K562 (cell line): ENCODE results near the gene KCNT1. TPM values are rescaled to one million over a fixed set of nuclear protein-coding genes. Genes with fewer than 3 reads are reported as not detected.

ENCODE experiments used
- ATAC-seq: fragments of 200-7000 bp; cut with Tn5 transposase; 3 replicates; pipeline ENCODE4 v1.9.1; 2020; ENCODE audit warnings: moderate library complexity
- BruUV-seq: library from RNA; stranded (reverse); fragments of 400-500 nt; replicated peaks from 2 replicates; lab custom pipeline; 2021; lab: Mats Ljungman, UMichigan
- CTCF ChIA-PET: fragments of 300-600 bp; formaldehyde crosslinking; extraction: SDS; loops from one replicate; lab custom pipeline; 2021; ENCODE audit warnings: low intra/inter-chr PET ratio; lab: Yijun Ruan, JAX
- POLR2A ChIA-PET: fragments of 300-600, 350-650 bp; sonication (Branson Sonifier 250); formaldehyde crosslinking; extraction: SDS; loops from one replicate; lab custom pipeline; 2021; ENCODE audit warnings: antibody characterized with exemption, inconsistent platforms; lab: Yijun Ruan, JAX
- DNase-seq, 4 experiments: peaks; one replicate each; pipeline versions ENCODE4 v3.0.0 to v3.0.0-alpha.2; 2011 to 2018; ENCODE audit warnings: low spot score in 3 of 4, mixed read lengths in 3 of 4; ENCODE audit errors: extremely low read depth in 1 of 4
- FAIRE-seq: peaks from 2 replicates; lab custom pipeline; 2011; peaks lifted over from hg19 to GRCh38; lab: Jason Lieb, UNC
- H2AFZ ChIP-seq: 2 replicates; pipeline ENCODE4 v1.6.0; 2011; ENCODE audit warnings: low read depth, low read length, control low read depth, inconsistent platforms
- H3K27ac ChIP-seq: fragments of 200-600 bp; 3 replicates; pipeline ENCODE4 v1.8.0; 2011; ENCODE audit warnings: low read depth, mild to moderate bottlenecking, control low read depth, inconsistent platforms, low read length, moderate library complexity, mixed read lengths; ENCODE audit errors: extremely low read depth
- H3K27me3 ChIP-seq, 2 experiments: fragments of 300-600 bp in 1 of 2; 2 replicates in 1 of 2; 3 replicates in 1 of 2; pipeline versions ENCODE4 v1.6.0 to v1.8.0; 2011; ENCODE audit warnings: inconsistent platforms in 2 of 2, low read length in 2 of 2, mild to moderate bottlenecking in 1 of 2, mixed read lengths in 1 of 2, moderate library complexity in 1 of 2; ENCODE audit not compliant: control insufficient read depth in 2 of 2, insufficient read depth in 2 of 2
- H3K36me3 ChIP-seq: fragments of 300-600 bp; 3 replicates; pipeline ENCODE4 v1.8.0; 2011; ENCODE audit warnings: mild to moderate bottlenecking, low read length, inconsistent platforms; ENCODE audit not compliant: control insufficient read depth, insufficient read depth
- H3K4me1 ChIP-seq, 2 experiments: fragments of 200-600 bp in 1 of 2; replicated peaks in 1 of 2; 2 replicates in 1 of 2; 3 replicates in 1 of 2; pipeline versions ENCODE4 v1.5.1 to v1.8.0; 2011; ENCODE audit warnings: inconsistent platforms in 2 of 2, low read length in 2 of 2, mild to moderate bottlenecking in 1 of 2, mixed read lengths in 1 of 2, moderate library complexity in 1 of 2; ENCODE audit not compliant: control insufficient read depth in 2 of 2, insufficient read depth in 2 of 2
- H3K4me2 ChIP-seq: 2 replicates; pipeline ENCODE4 v1.6.1; 2011; ENCODE audit warnings: low read length, control low read depth, inconsistent platforms, mixed read lengths; ENCODE audit not compliant: insufficient read depth
- H3K4me3 ChIP-seq: fragments of 200-600 bp; sonication (generic), shearing (Covaris generic); 2 replicates; pipeline ENCODE4 v1.5.1; 2016; ENCODE audit warnings: control low read depth, inconsistent platforms
- H3K79me2 ChIP-seq: fragments of 200-600 bp; 3 replicates; pipeline ENCODE4 v1.8.0; 2011; ENCODE audit warnings: low read length, inconsistent platforms; ENCODE audit not compliant: control insufficient read depth, insufficient read depth
- H3K9ac ChIP-seq, 2 experiments: 2 replicates each; pipeline versions ENCODE4 v1.6.0 to v1.6.1; 2011; ENCODE audit warnings: low read depth in 2 of 2, low read length in 2 of 2, control low read depth in 1 of 2, inconsistent platforms in 1 of 2, mild to moderate bottlenecking in 1 of 2, mixed read lengths in 1 of 2; ENCODE audit not compliant: insufficient read depth in 1 of 2
- H3K9me1 ChIP-seq: one replicate; pipeline ENCODE4 v1.6.0; 2011; ENCODE audit warnings: inconsistent platforms, mild to moderate bottlenecking, low read length, moderate library complexity; ENCODE audit not compliant: control insufficient read depth, insufficient read depth
- H3K9me3 ChIP-seq: replicated peaks from 2 replicates; pipeline ENCODE4 v1.5.1; 2011; ENCODE audit warnings: low read depth, low read length, inconsistent platforms; ENCODE audit not compliant: control insufficient read depth, insufficient read depth
- H4K20me1 ChIP-seq: replicated peaks from 2 replicates; pipeline ENCODE4 v1.6.1; 2011; ENCODE audit warnings: low read length, inconsistent platforms, mixed read lengths; ENCODE audit not compliant: control insufficient read depth, insufficient read depth
- ATF7 ChIP-seq: fragments of 450-650 bp; IDR thresholded peaks from 2 replicates; pipeline ENCODE4 v1.7.1; 2014; ENCODE audit warnings: mild to moderate bottlenecking, moderate library complexity
- CEBPG ChIP-seq, 3 experiments: fragments of 200-800 bp in 1 of 3; sonication (Bioruptor generic) in 1 of 3; sonication (generic) in 1 of 3; formaldehyde crosslinking in 1 of 3; IDR thresholded peaks in 2 of 3; conservative IDR thresholded peaks in 1 of 3; 2 replicates each; pipeline versions ENCODE4 v1.6.1 to v1.8.0; 2016 to 2022; ENCODE audit warnings: missing compliant biosample characterization in 2 of 3, missing genetic modification characterization in 2 of 3, mild to moderate bottlenecking in 1 of 3, missing genetic modification reagents in 1 of 3
- GATA2 ChIP-seq: sonication (generic); formaldehyde crosslinking; IDR thresholded peaks from 2 replicates; pipeline ENCODE4 v1.4.0; 2020; ENCODE audit warnings: mild to moderate bottlenecking, missing genetic modification reagents
- GTF2A2 ChIP-seq: IDR thresholded peaks from 2 replicates; pipeline ENCODE4 v1.6.1; 2016; ENCODE audit warnings: mild to moderate bottlenecking, missing genetic modification characterization, missing compliant biosample characterization
- KAT2B ChIP-seq: IDR thresholded peaks from one replicate; pipeline ENCODE4 v1.6.1; 2012; ENCODE audit warnings: low read depth, mild to moderate bottlenecking, control low read depth, inconsistent platforms, low read length, moderate library complexity
- KDM1A ChIP-seq, 2 experiments: fragments of 450-650 bp; IDR thresholded peaks; 2 replicates each; pipeline ENCODE4 v1.6.1; 2016; ENCODE audit warnings: mild to moderate bottlenecking in 2 of 2
- POLR3A ChIP-seq: IDR thresholded peaks from 2 replicates; pipeline ENCODE4 v1.6.1; 2011; ENCODE audit warnings: borderline replicate concordance, mild to moderate bottlenecking, moderate library complexity; ENCODE audit not compliant: insufficient read length, insufficient read depth; ENCODE audit errors: extremely low read depth
- RBFOX2 ChIP-seq: fragments of 200-400 bp; formaldehyde crosslinking; IDR thresholded peaks from 2 replicates; pipeline ENCODE4 v1.6.1; 2017; ENCODE audit warnings: low read depth, mild to moderate bottlenecking, low read length, moderate library complexity
- STAT5B ChIP-seq: fragments of 250-450 bp; sonication (Bioruptor Pico); IDR thresholded peaks from 2 replicates; pipeline ENCODE4 v1.8.0; 2021; ENCODE audit warnings: mild to moderate bottlenecking, inconsistent platforms
- TCFL5 ChIP-seq: fragments of 250-450 bp; sonication (Bioruptor Pico); conservative IDR thresholded peaks from 2 replicates; pipeline ENCODE4 v1.6.1; 2021; ENCODE audit warnings: mild to moderate bottlenecking, moderate library complexity, matching md5 sums
- TGIF2 ChIP-seq: sonication (generic); formaldehyde crosslinking; IDR thresholded peaks from 2 replicates; pipeline ENCODE4 v1.8.1; 2022; ENCODE audit warnings: mild to moderate bottlenecking, missing genetic modification reagents, moderate library complexity
- ZNF384 ChIP-seq: IDR thresholded peaks from 2 replicates; pipeline ENCODE4 v1.6.1; 2012; ENCODE audit warnings: low read depth, low read length, improper control_type of control experiment
- WGBS: fragments of 100-300 bp; shearing (Covaris generic); methylation state at CpG from one replicate; pipeline ENCODE4 v1.1.6; 2016; ENCODE audit warnings: low coverage, mixed read lengths; ENCODE audit not compliant: insufficient coverage; ENCODE audit errors: missing lambda C conversion rate; 5-methylcytosine and 5-hydroxymethylcytosine counted together
- in situ Hi-C: fragments of 300-500 bp; cut with MboI; formaldehyde crosslinking; loops from 4 replicates; pipeline ENCODE4 v1.15.0; 2018; ENCODE audit warnings: inconsistent platforms, mixed read lengths
- intact Hi-C: fragments of 100-400 bp; cut with micrococcal nuclease; formaldehyde crosslinking; loops from 2 replicates; pipeline ENCODE4 v1.14.2; 2022
- polyA plus RNA-seq, 8 experiments: library from polyadenylated mRNA; depleted of rRNA in 4 of 8; stranded (reverse) in 5 of 8; unstranded in 3 of 8; fragments of >200 nt; fragmentation: Nextera tagmentation in 2 of 8; fragmentation: Illumina TruSeq in 1 of 8; extraction: Ambion mirVana in 2 of 8; extraction: Trizol in 1 of 8; gene quantifications; 2 replicates each; pipeline versions ENCODE4 v1.2.1 to v1.2.3, GENCODE V29; 2011 to 2014; ENCODE audit warnings: inconsistent platforms in 1 of 8, missing spikeins in 1 of 8
- total RNA-seq, 7 experiments: library from RNA; depleted of rRNA in 6 of 7; stranded (reverse); fragments of >200 nt in 6 of 7; fragmentation: Illumina TruSeq in 2 of 7; extraction: Trizol in 2 of 7; gene quantifications; 2 replicates each; pipeline versions ENCODE4 v1.2.1 to v1.2.3, GENCODE V29; 2011 to 2021; ENCODE audit warnings: low replicate concordance in 1 of 7
- TF ChIP-seq, protein P1 (sequence below): fragments of 250-450 bp; sonication (Bioruptor Pico); IDR thresholded peaks from 2 replicates; pipeline ENCODE4 v1.5.0; 2021; ENCODE audit warnings: mild to moderate bottlenecking, moderate library complexity
- TF ChIP-seq, protein P2 (sequence below), 2 experiments: fragments of 450-650 bp; IDR thresholded peaks; 2 replicates each; pipeline ENCODE4 v1.6.1; 2016
- TF ChIP-seq, protein P3 (sequence below): fragments of 250-450 bp; sonication (Bioruptor Pico); IDR thresholded peaks from 2 replicates; pipeline ENCODE4 v1.8.0; 2022; ENCODE audit warnings: inconsistent platforms, mild to moderate bottlenecking, moderate library complexity, borderline replicate concordance

Gene KCNT1
- total and polyA plus RNA-seq, 9 of the 15 experiments (the other 6 are each of a cell fraction or from before 2014, with no cell fraction given), result 0.05 TPM; not detected in 8

DNA sequence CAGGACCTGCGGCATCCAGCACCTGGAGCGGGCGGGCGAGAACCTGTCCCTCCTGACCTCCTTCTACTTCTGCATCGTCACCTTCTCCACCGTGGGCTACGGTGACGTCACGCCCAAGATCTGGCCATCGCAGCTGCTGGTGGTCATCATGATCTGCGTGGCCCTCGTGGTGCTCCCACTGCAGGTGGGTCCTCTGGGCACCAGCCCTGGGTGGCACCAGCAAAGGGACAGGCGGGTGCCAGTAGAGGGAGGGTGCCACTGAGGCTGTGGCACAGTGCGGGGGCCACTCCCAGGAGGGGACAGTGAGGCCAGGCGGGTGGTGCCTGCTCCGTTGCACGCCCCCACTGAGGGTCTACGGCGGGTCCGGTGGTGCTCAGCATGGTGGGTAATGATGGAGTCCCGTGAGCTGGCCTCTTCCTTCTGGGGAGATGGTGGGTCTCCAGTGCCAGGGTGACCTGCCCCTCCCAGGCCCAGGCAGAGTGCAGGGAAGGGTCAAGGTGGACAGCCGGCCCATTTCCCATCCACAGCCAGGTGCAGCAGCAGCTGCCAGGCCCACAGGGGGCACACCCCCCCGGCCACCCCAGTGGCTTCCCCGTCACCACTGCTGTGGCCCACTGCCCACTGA, 57.8 kb downstream of the KCNT1 start:
- no peak overlapping the region for H3K9ac ChIP-seq
- H3K9me1 ChIP-seq, result no peaks in the 10 kb centered on the region
- intact Hi-C loops (no loop called here), in situ Hi-C loops (no loop called here)
- 3% methylated on average over 19 of the region's 24 CpGs for WGBS
- no peak overlapping the region for H3K4me3 ChIP-seq
- CTCF ChIA-PET, result no interaction called here
- H3K9me3 ChIP-seq, result no peaks in the 10 kb centered on the region
- H3K4me2 ChIP-seq, result no peak overlapping the region
- H3K79me2 ChIP-seq, result no peaks in the 10 kb centered on the region
- DNase-seq, result no peak
- POLR2A ChIA-PET, result interaction anchor here (0.5 to 0.6 kb wide), 3 partner anchors 91 to 395 kb away, joined by 3 read pairs; no protein-coding TSS in a partner anchor
- H3K27me3 ChIP-seq, result peaks cover 5 to 69% of the 10 kb centered on the region in 2 experiments; a peak in 4 of 5 replicates
- FAIRE-seq, result no peak
- peaks cover 5% of the 10 kb centered on the region; the same call in 1 of the 2 replicates for H4K20me1 ChIP-seq
- BruUV-seq, result no TSS peak
- no peak; the same call in 2 of the 3 replicates for ATAC-seq
- H3K4me1 ChIP-seq, result peaks cover 0 to 26% of the 10 kb centered on the region in 2 experiments; a peak in 1 of 5 replicates
- H3K27ac ChIP-seq, result no peak overlapping the region
- no peak overlapping the region for H2AFZ ChIP-seq
- no peaks in the 10 kb centered on the region for H3K36me3 ChIP-seq
- no peak for TF ChIP-seq TGIF2 (CRISPR knock-in tag)
- TF ChIP-seq KAT2B, result no peak
- no peak for TF ChIP-seq CEBPG (CRISPR knock-in tag; IDR thresholded peaks at IDR 0.05)
- TF ChIP-seq CEBPG (tag; conservative IDR thresholded peaks at IDR 0.05 in 1 of 2, IDR thresholded peaks at IDR 0.05 in 1 of 2), result no peak
- TF ChIP-seq TCFL5 (CRISPR knock-in tag), result no peak
- no peak for TF ChIP-seq GATA2
- TF ChIP-seq, protein P1, sequence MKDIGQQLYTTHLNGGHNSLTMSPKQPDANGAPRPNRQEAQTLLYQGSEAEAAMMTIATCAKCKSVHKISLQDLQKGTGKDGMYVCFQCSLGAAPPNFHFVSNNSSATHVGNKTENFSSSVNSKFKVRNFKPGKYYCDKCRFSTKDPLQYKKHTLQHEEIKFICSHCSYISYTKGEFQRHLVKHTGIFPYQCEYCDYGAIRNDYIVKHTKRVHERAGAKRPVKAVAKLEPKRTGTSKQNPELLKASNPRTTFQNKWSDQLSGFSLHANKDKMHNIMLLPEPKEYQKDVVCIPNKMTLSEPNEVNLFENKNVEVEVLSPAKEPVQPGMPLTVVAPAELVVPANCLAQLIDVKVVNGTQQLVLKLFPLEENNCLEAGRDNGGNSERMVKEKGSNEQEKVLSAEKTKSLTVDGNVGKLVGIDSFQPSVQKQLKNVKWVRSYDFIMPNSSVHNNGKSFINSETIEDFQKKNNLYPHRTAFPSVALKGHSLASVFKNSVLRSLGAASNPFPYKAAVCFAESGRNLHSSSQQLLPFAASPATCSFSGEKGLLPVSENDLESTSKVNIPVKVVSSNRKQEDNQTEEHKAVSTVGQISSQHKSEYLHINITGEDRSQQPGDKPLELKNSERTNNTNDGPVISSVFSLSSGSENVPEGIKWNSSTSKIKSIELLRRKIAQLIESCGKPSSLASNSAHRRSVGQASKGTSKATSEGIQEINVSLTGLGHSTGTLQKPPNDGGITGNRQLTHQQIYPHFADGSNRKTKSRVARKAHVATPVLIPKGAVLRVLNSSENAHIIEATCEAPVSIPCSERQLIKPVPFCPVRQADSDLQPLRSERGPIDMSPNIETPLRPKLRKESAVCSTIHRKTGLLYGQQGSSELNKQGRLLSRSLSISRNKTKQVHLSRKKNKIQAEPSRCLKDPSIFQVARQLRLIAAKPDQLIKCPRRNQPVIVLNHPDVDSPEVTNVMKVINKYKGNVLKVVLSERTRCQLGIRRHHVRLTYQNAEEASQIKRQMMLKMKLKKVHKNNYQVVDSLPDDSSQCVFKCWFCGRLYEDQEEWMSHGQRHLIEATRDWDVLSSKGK (CRISPR knock-in tag), result no peak
- no peak for TF ChIP-seq POLR3A
- no peak for TF ChIP-seq RBFOX2
- no peak for TF ChIP-seq GTF2A2 (tag)
- TF ChIP-seq ATF7, result peak; percentile 13; the same call in 1 of the 2 replicates
- TF ChIP-seq STAT5B (CRISPR knock-in tag), result no peak
- no peak for TF ChIP-seq KDM1A (IDR thresholded peaks at IDR 0.05)
- TF ChIP-seq ZNF384, result no peak
- TF ChIP-seq, protein P2, sequence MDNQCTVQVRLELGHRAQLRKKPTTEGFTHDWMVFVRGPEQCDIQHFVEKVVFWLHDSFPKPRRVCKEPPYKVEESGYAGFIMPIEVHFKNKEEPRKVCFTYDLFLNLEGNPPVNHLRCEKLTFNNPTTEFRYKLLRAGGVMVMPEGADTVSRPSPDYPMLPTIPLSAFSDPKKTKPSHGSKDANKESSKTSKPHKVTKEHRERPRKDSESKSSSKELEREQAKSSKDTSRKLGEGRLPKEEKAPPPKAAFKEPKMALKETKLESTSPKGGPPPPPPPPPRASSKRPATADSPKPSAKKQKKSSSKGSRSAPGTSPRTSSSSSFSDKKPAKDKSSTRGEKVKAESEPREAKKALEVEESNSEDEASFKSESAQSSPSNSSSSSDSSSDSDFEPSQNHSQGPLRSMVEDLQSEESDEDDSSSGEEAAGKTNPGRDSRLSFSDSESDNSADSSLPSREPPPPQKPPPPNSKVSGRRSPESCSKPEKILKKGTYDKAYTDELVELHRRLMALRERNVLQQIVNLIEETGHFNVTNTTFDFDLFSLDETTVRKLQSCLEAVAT (IDR thresholded peaks at IDR 0.05), result no peak
- TF ChIP-seq, protein P3, sequence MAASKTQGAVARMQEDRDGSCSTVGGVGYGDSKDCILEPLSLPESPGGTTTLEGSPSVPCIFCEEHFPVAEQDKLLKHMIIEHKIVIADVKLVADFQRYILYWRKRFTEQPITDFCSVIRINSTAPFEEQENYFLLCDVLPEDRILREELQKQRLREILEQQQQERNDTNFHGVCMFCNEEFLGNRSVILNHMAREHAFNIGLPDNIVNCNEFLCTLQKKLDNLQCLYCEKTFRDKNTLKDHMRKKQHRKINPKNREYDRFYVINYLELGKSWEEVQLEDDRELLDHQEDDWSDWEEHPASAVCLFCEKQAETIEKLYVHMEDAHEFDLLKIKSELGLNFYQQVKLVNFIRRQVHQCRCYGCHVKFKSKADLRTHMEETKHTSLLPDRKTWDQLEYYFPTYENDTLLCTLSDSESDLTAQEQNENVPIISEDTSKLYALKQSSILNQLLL (CRISPR knock-in tag), result no peak
